ENCODE data around the gene PLEKHF1. TPM values are rescaled to one million over a fixed set of nuclear protein-coding genes. Genes with fewer than 3 reads are reported as not detected.

PLEKHF1 gene
- total and polyA plus RNA-seq, 12 donors = 0.62 to 23.1 (median 6.9) TPM

GRCh38 chr19:29678484-29679106 is 13.3 kb downstream of the PLEKHF1 start:
- no peaks in the 10 kb centered on the region for H3K9me3 ChIP-seq (replicated peaks in 1 of 3)
- no peaks in the 10 kb centered on the region for H3K4me1 ChIP-seq (replicated peaks in 1 of 2)
- intact Hi-C loops (cut with DNase I) = no loop called here
- WGBS, 4 donors = 66 to 76% (median 67%) methylated on average over 3 to 20 of the region's 20 CpGs
- peak overlapping the region in 1 of 5 donors; percentile 40 for H3K27ac ChIP-seq
- peaks cover 0 to 25% of the 10 kb centered on the region in 2 donors for H3K36me3 ChIP-seq (replicated peaks in 1 of 2)
- TF ChIP-seq CTCF (IDR thresholded peaks at IDR 0.05) (no peak), POLR2A (IDR thresholded peaks at IDR 0.05) (no peak)
- DNase-seq = peak in 4 of 7 donors; percentile 43 to 54 (median 48)
- H3K27me3 ChIP-seq = no peaks in the 10 kb centered on the region
- no peak overlapping the region for H3K4me3 ChIP-seq

- H3K36me3 ChIP-seq (replicated peaks in 1 of 2) = peaks cover 0 to 14% of the 10 kb centered on the region in 2 donors
- H3K27me3 ChIP-seq = no peaks in the 10 kb centered on the region
- intact Hi-C loops (cut with DNase I) = no loop called here
- no peaks in the 10 kb centered on the region for H3K4me1 ChIP-seq (replicated peaks in 1 of 2)
- 81 to 92% (median 90%) methylated on average over 8 to 9 of the region's 9 CpGs for WGBS, 4 donors
- DNase-seq = no peak
- TF ChIP-seq POLR2A (IDR thresholded peaks at IDR 0.05) (no peak), CTCF (IDR thresholded peaks at IDR 0.05) (no peak)
- H3K4me3 ChIP-seq = no peak overlapping the region
- no peak overlapping the region for H3K27ac ChIP-seq
- H3K9me3 ChIP-seq (replicated peaks in 1 of 3) = no peaks in the 10 kb centered on the region
These were observed 14.4 kb downstream of the PLEKHF1 start for GRCh38 chr19:29679598-29680210.

DNA sequence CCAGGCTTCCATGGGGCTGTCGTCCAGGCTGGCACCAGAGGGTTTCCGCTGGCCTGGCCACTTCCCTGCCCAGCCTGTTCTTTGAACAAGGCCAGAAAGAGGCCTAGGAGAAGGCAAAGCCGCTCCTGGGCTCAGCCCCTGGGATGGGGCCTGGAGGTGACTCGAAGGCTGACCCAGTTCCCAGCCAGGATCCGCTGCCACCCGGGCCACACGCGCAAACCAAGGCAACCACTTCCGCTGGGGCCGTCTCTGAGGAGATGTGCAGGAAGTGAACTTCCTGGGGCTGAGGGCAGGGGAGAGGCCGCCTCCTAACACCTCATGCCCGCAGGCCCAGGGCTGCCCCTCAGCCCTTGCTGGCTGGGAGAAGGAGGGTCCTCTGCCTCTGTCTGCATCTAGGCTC is 15.2 kb downstream of the PLEKHF1 start:
- Histone ChIP-seq H3K4me3 (no peak overlapping the region), H3K27me3 (no peaks in the 10 kb centered on the region), H3K9me3 (replicated peaks in 1 of 3) (no peaks in the 10 kb centered on the region), H3K36me3 (replicated peaks in 1 of 2) (peaks cover 0 to 7% of the 10 kb centered on the region in 2 donors), H3K27ac (no peak overlapping the region), H3K4me1 (replicated peaks in 1 of 2) (no peaks in the 10 kb centered on the region)
- peak in 1 of 7 donors; percentile 38 for DNase-seq
- TF ChIP-seq POLR2A (IDR thresholded peaks at IDR 0.05) (no peak), CTCF (IDR thresholded peaks at IDR 0.05) (no peak)
- WGBS, 4 donors = 52 to 68% (median 61%) methylated on average over 2 to 12 of the region's 12 CpGs
- intact Hi-C loops (cut with DNase I) = no loop called here

DNA sequence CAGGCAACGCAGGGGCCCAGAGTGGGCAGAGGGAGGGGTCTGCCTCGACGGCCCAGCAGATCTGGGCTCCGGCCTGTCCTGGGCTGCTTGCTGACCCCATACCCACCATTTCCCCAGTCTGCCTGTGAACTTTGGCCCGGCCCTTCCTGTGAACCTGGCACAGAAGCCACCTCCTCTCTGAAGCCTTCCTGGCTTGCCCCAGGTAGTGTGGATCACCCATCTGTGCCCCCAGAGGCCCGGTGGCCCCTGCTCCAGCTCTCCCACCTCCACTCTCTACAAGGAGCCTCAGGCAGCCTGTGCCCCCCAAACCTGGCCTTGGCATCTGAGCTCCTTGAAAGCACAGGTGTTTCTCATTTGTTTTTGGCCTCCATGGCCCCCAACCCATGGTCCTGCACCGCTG is 15.7 kb downstream of the PLEKHF1 start:
- intact Hi-C loops (cut with DNase I) = no loop called here
- Histone ChIP-seq H3K4me3 (no peak overlapping the region), H3K36me3 (replicated peaks in 1 of 2) (peaks cover 0 to 2% of the 10 kb centered on the region in 2 donors), H3K9me3 (replicated peaks in 1 of 3) (no peaks in the 10 kb centered on the region), H3K4me1 (replicated peaks in 1 of 2) (no peaks in the 10 kb centered on the region), H3K27me3 (no peaks in the 10 kb centered on the region), H3K27ac (no peak overlapping the region)
- DNase-seq = no peak
- 78 to 92% (median 83%) methylated on average over 2 to 7 of the region's 7 CpGs for WGBS, 4 donors
- no peak for TF ChIP-seq POLR2A (IDR thresholded peaks at IDR 0.05)
- TF ChIP-seq CTCF (IDR thresholded peaks at IDR 0.05) = no peak
